ENCODE results near the gene RHBDL1. TPM values are rescaled to one million over a fixed set of nuclear protein-coding genes. Genes with fewer than 3 reads are reported as not detected.

RHBDL1 gene
- polyA plus RNA-seq, 6 donors from 2014 or later, result not detected

GRCh38 chr16:676913-677312, 1.4 kb downstream of the RHBDL1 start:
- Mint-ChIP-seq H3K9me3 (no peaks in the 10 kb centered on the region), H3K27ac (no peak overlapping the region), H3K36me3 (no peaks in the 10 kb centered on the region), H3K27me3 (peaks cover 0 to 18% (median 8%) of the 10 kb centered on the region in 3 donors), H3K4me3 (no peak overlapping the region), H3K4me1 (peaks cover 9 to 23% (median 18%) of the 10 kb centered on the region in 3 donors)
- no peak for ATAC-seq (ENCODE audit: low read depth in 2 of 2)
- no peak for DNase-seq

GRCh38 chr16:677316-678190, 2.1 kb downstream of the RHBDL1 start:
- Mint-ChIP-seq H3K4me3 (peak overlapping the region in 1 of 8 donors; percentile 30), H3K27ac (no peak overlapping the region), H3K36me3 (no peaks in the 10 kb centered on the region), H3K27me3 (peaks cover 0 to 18% (median 8%) of the 10 kb centered on the region in 3 donors), H3K9me3 (no peaks in the 10 kb centered on the region), H3K4me1 (peaks cover 9 to 29% (median 21%) of the 10 kb centered on the region in 3 donors)
- DNase-seq (no peak), ATAC-seq (ENCODE audit: low read depth in 2 of 2) (no peak)

- ATAC-seq (ENCODE audit: low read depth in 2 of 2), result no peak
- DNase-seq, result no peak
- Mint-ChIP-seq H3K4me3 (peak overlapping the region in 5 of 8 donors; percentile 25 to 85 (median 83)), H3K4me1 (peaks cover 9 to 34% (median 29%) of the 10 kb centered on the region in 3 donors), H3K9me3 (no peaks in the 10 kb centered on the region), H3K36me3 (no peaks in the 10 kb centered on the region), H3K27ac (peak overlapping the region in 1 of 6 donors; percentile 32), H3K27me3 (peaks cover 0 to 18% (median 8%) of the 10 kb centered on the region in 3 donors)
These were observed 2.9 kb downstream of the RHBDL1 start for GRCh38 chr16:678209-678857.

GRCh38 chr16:678858-679813, 3.7 kb downstream of the RHBDL1 start:
- no peaks in the 10 kb centered on the region for H3K36me3 Mint-ChIP-seq
- peak overlapping the region; percentile 80 to 91 (median 84) for H3K4me3 Mint-ChIP-seq
- ATAC-seq (ENCODE audit: low read depth in 2 of 2), result peak; percentile 4
- H3K27me3 Mint-ChIP-seq, result peaks cover 0 to 18% (median 8%) of the 10 kb centered on the region in 3 donors
- H3K9me3 Mint-ChIP-seq, result no peaks in the 10 kb centered on the region
- H3K27ac Mint-ChIP-seq, result peak overlapping the region in 5 of 6 donors; percentile 65 to 89 (median 82)
- H3K4me1 Mint-ChIP-seq, result peaks cover 9 to 34% (median 32%) of the 10 kb centered on the region in 3 donors
- DNase-seq, result peak; percentile 45

GRCh38 chr16:679814-680624, 4.5 kb downstream of the RHBDL1 start, which contains the start of gene STUB1:
TSS of gene STUB1 (plus strand) at chr16:680410. CDS start at chr16:680526, 116 bp downstream.
- Mint-ChIP-seq H3K27me3 (peaks cover 0 to 13% (median 5%) of the 10 kb centered on the region in 3 donors), H3K4me1 (peaks cover 7 to 35% (median 33%) of the 10 kb centered on the region in 3 donors), H3K36me3 (no peaks in the 10 kb centered on the region), H3K9me3 (no peaks in the 10 kb centered on the region), H3K27ac (peak within 1 kb of the TSS in 5 of 6 donors; percentile 65 to 93 (median 80)), H3K4me3 (peak within 1 kb of the TSS; percentile 81 to 93 (median 84))
- DNase-seq, result peak; percentile 85
- peak; percentile 46 to 54 for ATAC-seq (ENCODE audit: low read depth in 2 of 2)

- peaks cover 4 to 31% (median 30%) of the 10 kb centered on the region in 3 donors for H3K4me1 Mint-ChIP-seq
These were observed 5.1 kb downstream of the RHBDL1 start for GRCh38 chr16:680625-680945.

GRCh38 chr16:680967-681745, 5.7 kb downstream of the RHBDL1 start:
- ATAC-seq (ENCODE audit: low read depth in 2 of 2) (no peak), DNase-seq (no peak)
- Mint-ChIP-seq H3K36me3 (no peaks in the 10 kb centered on the region), H3K27me3 (peaks cover 0 to 9% (median 0%) of the 10 kb centered on the region in 3 donors), H3K4me1 (peaks cover 4 to 35% (median 34%) of the 10 kb centered on the region in 3 donors), H3K27ac (peak overlapping the region in 2 of 6 donors; percentile 29 to 56), H3K4me3 (peak overlapping the region; percentile 68 to 93 (median 83)), H3K9me3 (no peaks in the 10 kb centered on the region)

More at GRCh38 chr16:680625-680945, 5.1 kb downstream of the RHBDL1 start:
- ATAC-seq (ENCODE audit: low read depth in 2 of 2), result no peak
- Mint-ChIP-seq H3K4me3 (peak overlapping the region; percentile 71 to 93 (median 83)), H3K9me3 (no peaks in the 10 kb centered on the region), H3K36me3 (no peaks in the 10 kb centered on the region), H3K27me3 (peaks cover 0 to 9% (median 0%) of the 10 kb centered on the region in 3 donors), H3K27ac (peak overlapping the region in 3 of 6 donors; percentile 29 to 65 (median 51))
- DNase-seq, result no peak

GRCh38 chr16:681746-682427, 6.4 kb downstream of the RHBDL1 start:
- H3K4me1 Mint-ChIP-seq, result peaks cover 4 to 38% (median 36%) of the 10 kb centered on the region in 3 donors
- ATAC-seq (ENCODE audit: low read depth in 2 of 2) (no peak), DNase-seq (no peak)
- peak overlapping the region; percentile 68 to 89 (median 82) for H3K4me3 Mint-ChIP-seq
- H3K36me3 Mint-ChIP-seq, result no peaks in the 10 kb centered on the region
- peak overlapping the region in 3 of 6 donors; percentile 24 to 81 (median 54) for H3K27ac Mint-ChIP-seq
- H3K9me3 Mint-ChIP-seq, result no peaks in the 10 kb centered on the region
- H3K27me3 Mint-ChIP-seq, result peaks cover 0 to 6% (median 0%) of the 10 kb centered on the region in 3 donors

- H3K9me3 Mint-ChIP-seq, result no peaks in the 10 kb centered on the region
- DNase-seq (no peak), ATAC-seq (ENCODE audit: low read depth in 2 of 2) (no peak)
- H3K4me1 Mint-ChIP-seq, result peaks cover 4 to 38% (median 38%) of the 10 kb centered on the region in 3 donors
- peak overlapping the region; percentile 68 to 89 (median 82) for H3K4me3 Mint-ChIP-seq
- no peaks in the 10 kb centered on the region for H3K27me3 Mint-ChIP-seq
- H3K27ac Mint-ChIP-seq, result peak overlapping the region in 4 of 6 donors; percentile 32 to 83 (median 69)
- no peaks in the 10 kb centered on the region for H3K36me3 Mint-ChIP-seq
These were observed 7.3 kb downstream of the RHBDL1 start for GRCh38 chr16:682493-683395.

- Mint-ChIP-seq H3K27me3 (no peaks in the 10 kb centered on the region), H3K27ac (peak overlapping the region in 3 of 6 donors; percentile 32 to 83 (median 82)), H3K4me1 (peaks cover 4 to 42% (median 38%) of the 10 kb centered on the region in 3 donors), H3K36me3 (no peaks in the 10 kb centered on the region), H3K4me3 (peak overlapping the region; percentile 68 to 89 (median 82)), H3K9me3 (no peaks in the 10 kb centered on the region)
- ATAC-seq (ENCODE audit: low read depth in 2 of 2), result no peak
- DNase-seq, result no peak
These were observed 8.1 kb downstream of the RHBDL1 start for GRCh38 chr16:683396-684070.
